GM11168 (cell line): ENCODE data around the gene GALNT18.
"Not testable (repeated sequence)": the region's sequence is repeated elsewhere in the genome, so short reads cannot be mapped to it uniquely, and the experiment has no call there.

ENCODE experiments used
- in situ Hi-C: fragments of 300-500 bp; cut with MboI; formaldehyde crosslinking; loops from one replicate; pipeline ENCODE4 v1.12.0; 2022; ENCODE audit warnings: low sequenced_read_pairs; ENCODE audit not compliant: unreplicated experiment

Gene GALNT18

GRCh38 chr11:11476971-11477645 is 144.7 kb downstream of the GALNT18 start:
- in situ Hi-C loops: no loop called here

DNA sequence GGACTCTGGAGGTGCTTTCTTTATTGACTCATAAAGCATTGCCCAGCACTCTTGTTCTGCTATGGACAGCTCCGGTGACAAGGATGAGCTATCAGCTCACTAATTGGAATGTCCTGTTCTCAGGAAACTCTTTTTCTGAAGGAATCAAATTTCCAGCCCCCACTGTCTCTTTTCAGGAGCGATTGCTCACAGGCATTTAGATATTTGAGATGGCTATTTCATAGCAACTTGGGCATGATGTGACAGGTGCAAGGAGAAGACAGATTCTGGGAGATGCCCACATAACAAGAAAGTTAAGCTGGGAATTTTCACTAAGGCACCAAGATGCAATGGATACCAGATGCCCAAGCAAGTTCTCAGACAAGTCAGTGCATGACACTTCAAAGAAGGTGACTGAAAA is 145.3 kb downstream of the GALNT18 start:
- in situ Hi-C loops: no loop called here

DNA sequence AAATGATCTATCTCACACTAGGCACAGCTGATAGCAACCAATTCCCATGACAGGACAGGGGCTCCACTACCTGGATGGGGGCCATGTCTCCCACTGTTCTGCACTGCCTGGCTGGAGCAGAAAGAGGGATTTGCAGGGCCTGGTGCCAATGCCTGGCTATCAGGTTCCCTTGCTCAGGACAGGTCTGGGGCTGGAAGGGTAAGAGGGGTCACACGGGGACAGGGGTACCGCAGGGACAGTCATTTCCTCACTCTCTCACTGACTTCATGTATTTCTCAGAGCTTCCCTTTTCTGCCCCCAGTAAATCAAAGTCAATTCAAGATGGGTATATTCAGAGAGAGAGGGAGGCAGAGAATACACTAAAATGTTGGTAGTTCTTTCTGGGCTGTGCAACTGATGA is 149.7 kb downstream of the GALNT18 start:
- in situ Hi-C loops: no loop called here

DNA sequence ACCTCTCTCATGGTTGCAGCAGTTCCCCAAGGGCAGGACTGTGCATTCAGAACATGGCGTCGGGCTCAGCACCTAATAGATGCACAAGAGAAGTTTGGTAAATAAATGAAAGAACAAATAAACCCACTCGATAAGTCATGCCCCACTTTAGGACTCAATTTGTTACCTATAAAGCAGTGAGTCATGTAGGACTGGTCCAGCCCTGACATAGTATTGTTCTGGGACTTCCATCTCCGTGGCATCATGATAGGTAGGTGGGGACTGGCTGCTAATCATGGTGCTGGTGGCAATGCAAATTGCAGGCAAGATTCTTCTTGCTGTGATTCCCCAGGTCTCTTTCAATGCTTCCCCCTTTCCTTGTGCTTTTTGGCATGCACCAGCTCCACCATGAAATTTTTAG is 150.6 kb downstream of the GALNT18 start:
- in situ Hi-C loops: no loop called here

GRCh38 chr11:11468954-11469353 is 152.9 kb downstream of the GALNT18 start:
- in situ Hi-C loops: no loop called here

DNA sequence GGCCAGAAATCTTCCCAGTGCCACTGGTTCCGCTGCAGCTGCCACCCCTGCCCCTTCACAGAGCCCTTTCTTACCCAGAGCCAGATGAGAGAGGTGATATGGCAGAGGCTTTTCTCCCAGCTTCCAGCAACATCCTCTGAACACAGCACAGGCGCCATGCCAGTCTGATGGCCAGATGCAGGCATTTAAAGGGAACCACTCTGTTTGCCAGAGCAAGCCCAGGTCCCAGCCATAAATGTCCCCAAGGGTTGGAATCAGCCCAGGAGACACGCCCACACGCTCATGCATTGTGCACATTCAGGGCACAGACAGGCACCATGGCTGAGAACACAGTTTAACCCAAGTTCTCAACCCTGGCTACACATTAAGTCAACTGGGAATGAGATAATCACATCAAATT is 154.5 kb downstream of the GALNT18 start:
- in situ Hi-C loops: no loop called here

GRCh38 chr11:11464555-11464954 is 157.2 kb downstream of the GALNT18 start:
- in situ Hi-C loops: no loop called here

DNA sequence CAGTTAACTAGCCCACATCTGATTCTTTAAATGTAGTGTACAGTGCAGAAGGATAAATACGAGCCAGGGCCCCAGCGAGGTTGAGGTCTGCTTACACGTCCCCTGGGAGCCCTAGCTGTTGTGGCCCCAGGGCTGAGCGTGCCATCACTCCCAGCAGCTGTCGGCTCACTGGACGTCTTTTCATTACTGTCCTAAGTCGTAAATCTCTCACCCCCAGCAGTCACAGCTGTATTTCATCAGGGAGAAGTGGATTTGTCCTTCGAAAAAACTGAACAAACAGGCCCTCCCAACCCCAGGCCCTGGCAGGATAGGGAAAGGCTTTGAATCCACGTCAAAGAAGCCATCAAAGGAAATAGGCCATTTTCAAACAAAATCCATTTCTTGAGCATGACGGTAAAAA is 158.4 kb downstream of the GALNT18 start:
- in situ Hi-C loops: no loop called here

DNA sequence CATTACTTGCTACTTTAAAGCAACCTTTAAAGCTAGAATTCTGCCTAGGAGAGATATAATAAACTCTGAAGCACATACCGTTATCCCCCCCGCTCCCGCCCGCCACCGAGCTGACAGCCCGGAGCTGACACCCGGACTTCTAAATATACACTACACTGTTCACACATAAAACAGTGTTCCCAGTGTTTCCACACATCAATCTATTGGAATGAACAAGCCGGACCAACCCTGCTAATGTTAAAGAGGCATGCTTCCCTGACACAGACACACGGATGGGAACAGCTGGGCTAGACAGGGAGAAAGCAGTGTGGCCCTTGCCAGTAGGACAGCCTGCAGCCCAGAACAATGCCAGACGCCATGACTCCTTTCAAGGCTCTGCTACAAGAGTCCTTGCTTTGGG is 160.3 kb downstream of the GALNT18 start:
- in situ Hi-C loops: no loop called here

GRCh38 chr11:11459578-11459977 is 162.2 kb downstream of the GALNT18 start:
- in situ Hi-C loops: no loop called here

- in situ Hi-C loops: no loop called here
Measured at GRCh38 chr11:11458485-11458884, 163.3 kb downstream of the GALNT18 start.

DNA sequence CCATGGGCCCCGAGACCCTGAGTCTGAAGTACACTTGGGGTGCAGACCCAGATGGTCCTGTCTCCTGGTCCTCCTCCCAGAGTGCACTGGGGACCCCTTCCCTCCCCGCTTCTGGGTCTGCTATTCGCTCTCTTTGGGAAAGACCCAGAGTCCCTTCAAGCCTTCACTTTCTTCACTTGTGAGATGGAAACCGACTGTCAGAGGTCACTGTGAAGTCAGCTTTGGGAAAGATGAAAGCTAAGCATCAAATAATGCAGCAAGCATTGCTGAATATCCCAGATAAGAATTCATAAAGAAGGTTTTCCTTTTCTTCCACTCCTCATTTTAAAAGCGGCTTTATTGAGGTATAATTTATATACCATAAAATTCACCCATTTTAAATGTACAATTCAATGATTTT is 163.8 kb downstream of the GALNT18 start:
- in situ Hi-C loops: no loop called here

DNA sequence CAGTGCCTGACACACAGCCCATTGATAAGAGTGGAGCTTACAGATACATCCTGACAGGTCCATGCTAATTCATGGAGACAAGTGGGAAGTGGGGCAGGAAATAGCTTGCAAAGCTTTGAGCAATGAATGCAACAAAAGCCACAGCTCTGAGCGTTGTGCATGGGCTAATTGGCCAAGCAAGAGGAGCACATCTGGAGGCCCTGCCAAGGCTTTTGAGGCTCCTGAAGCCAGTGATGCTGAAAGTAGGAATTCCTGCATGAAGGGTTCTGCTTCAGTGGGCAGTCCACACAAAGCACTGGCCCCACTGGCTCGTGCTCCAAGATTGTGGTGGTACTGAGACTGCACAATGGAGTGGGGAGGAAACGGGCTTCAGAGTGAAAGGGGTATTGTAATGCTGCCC is 164.9 kb downstream of the GALNT18 start:
- in situ Hi-C loops: no loop called here

DNA sequence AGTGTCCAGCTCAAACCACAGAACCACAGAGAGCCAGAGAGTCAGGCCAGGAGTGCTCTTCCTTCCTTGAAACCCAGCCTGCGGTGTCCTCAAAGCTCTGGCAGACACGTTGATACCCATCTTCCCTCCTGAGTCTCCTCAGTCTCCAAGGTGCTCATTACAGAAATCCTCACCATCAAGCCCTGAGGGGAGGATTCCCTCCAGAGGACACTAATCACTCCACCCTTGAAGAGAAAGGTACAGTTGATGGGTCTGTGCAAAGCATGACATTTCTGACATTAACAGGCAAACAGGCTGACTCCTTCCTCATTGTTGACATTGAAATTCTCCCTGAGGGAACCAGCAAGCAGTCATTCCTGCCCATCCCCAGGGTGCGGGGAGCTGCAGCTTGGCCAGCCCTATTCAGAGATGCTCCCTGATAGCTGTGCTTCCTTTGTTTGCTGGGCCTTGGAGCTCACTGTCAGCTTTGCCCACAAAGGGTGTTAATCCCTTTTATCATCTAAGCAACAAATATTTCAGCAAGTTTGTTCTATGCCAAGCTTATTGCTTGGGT is 167.1 kb downstream of the GALNT18 start:
- in situ Hi-C loops: no loop called here

DNA sequence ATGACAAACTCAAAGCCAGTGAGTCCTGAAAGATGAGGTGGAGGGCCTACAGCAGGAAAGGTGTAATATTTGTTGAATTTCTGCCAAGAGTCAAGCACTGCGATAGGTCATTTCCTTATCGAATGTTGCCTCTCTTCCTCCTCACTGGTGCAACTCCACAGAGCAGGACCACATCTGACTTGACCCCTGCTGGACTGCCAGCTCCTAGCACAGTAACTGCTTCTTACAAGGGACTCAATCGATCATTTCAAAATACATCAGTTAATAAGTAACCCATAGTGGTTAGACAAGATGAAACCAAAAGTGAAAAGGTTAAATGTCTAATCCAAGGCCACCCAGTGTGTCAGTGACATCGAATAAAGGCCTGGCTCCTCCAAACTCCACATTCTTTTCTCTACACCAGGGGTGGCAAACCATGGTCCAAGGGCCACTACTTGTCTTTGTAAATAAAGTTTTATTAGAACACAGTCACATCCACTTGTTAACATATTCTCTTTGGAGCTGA is 170.3 kb downstream of the GALNT18 start:
- in situ Hi-C loops: no loop called here

GRCh38 chr11:11450744-11451362 is 171.0 kb downstream of the GALNT18 start:
- in situ Hi-C loops: no loop called here

GRCh38 chr11:11449327-11449726 is 172.5 kb downstream of the GALNT18 start:
- in situ Hi-C loops: no loop called here

DNA sequence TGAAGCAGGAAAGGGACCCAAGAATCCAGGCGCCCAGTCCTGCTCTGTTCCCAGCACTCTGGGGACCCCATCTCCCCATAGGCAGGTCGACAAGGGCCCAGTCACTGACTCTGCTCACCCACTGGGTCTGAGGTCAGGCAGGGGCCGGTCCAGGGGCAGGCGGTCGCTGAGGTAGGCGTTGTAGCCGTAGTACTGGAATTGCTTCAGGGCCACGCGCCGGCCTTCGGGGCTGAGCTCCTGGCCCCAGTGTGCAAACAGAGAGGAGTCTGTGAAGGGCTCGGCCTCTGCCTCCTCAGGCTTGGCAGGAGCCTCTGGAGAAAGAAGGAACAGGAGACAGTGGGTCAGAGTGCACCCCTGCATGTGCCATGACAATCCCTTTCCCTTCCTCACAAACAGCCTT is 173.2 kb downstream of the GALNT18 start:
- in situ Hi-C loops: no loop called here

DNA sequence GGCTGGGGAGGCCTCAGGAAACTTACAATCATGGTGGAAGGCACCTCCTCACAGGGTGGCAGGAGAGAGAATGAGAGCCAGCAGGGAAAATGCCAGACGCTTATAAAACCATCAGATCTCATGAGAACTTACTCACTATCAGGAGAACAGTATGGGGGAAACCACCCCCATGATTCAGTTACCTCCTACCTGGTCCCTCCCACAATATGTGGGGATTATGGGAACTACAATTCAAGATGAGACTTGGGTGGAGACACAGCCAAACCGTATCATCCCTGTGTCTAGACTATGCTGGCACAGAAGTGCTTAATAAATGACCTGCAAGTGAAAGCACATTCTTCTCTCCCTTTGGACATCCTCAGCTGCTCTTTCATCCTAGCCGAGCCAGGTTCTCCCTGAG is 174.2 kb downstream of the GALNT18 start:
- in situ Hi-C loops: not testable (repeated sequence)

DNA sequence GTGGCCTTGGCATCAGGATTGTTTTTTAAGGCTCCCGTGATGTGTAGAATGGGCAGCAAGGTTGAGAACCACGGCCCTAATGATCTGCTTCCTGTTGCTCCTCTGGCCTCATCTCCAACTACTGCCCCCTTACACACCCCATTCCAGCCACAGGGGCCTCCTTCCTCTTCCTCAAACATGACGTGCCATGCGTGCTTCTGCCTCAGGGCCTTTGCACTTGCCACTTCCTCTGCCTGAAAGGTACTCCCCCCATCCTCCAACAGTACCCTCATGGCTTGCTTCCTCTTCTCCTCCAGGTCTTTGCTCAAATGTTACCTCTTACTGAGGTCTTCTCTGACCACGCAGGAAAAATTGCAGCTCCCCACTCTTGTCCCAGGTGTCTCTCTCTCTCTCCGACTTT is 174.8 kb downstream of the GALNT18 start:
- in situ Hi-C loops: no loop called here

DNA sequence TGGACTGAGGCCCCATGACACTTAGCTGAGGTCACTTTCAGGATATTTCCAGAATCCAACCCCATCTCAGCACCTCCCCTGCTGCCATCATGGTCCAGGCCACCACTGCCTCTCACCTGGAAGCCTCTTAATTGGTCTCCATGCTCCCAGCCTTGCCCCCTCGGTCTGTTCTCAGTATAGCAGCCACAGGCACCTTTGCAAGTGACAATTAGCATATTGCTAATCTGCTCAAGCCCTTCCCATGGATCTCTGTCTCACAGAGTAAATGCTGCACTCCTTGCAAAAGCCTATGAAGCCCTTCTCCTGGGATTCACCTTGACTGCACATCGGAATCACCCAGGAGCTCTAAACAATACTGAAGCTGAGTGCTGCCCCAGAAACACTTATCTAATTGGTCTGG is 175.2 kb downstream of the GALNT18 start:
- in situ Hi-C loops: no loop called here
